HS-27A (cell line): ENCODE results near the gene CCL4L2.
"Not testable (repeated sequence)": the region's sequence is repeated elsewhere in the genome, so short reads cannot be mapped to it uniquely, and the experiment has no call there.

Experiments used
- DNase-seq: peaks from one replicate; pipeline ENCODE4 v3.0.0-alpha.2; 2012; ENCODE audit warnings: low read depth, missing footprints

CCL4L2 gene

GRCh38 chr17:36221581-36222100 lies 10.8 kb downstream of the CCL4L2 start:
- not testable (repeated sequence) for DNase-seq

GRCh38 chr17:36222967-36223366 lies 12.1 kb downstream of the CCL4L2 start:
- not testable (repeated sequence) for DNase-seq

GRCh38 chr17:36229644-36230043 lies 18.8 kb downstream of the CCL4L2 start:
- DNase-seq: not testable (repeated sequence)

GRCh38 chr17:36242046-36242445 lies 31.2 kb downstream of the CCL4L2 start:
- DNase-seq: not testable (repeated sequence)
